ENCODE measurements around the gene TNMD.

- TF ChIP-seq POLR2AphosphoS5 (IDR thresholded peaks at IDR 0.05) (peak in 1 of 4 donors; percentile 46), CTCF (IDR thresholded peaks at IDR 0.05) (peak in 2 of 4 experiments; percentile 8 to 44)
These were observed 51.7 kb downstream of the TNMD start, which contains the start of gene TSPAN6 for GRCh38 chrX:100636321-100636991.

All from sigmoid colon (tissue), 4 donors.